ENCODE data around the gene MORC2.
A peak's percentile ranks its signal among the peaks of the same experiment; 100 is the strongest.

The MORC2 gene

GRCh38 chr22:30953206-30953605, 15.4 kb downstream of the MORC2 start:
- FAIRE-seq (no peak), DNase-seq (ENCODE audit: extremely low spot score, insufficient read length, low read depth) (no peak)

GRCh38 chr22:30949934-30950660, 18.5 kb downstream of the MORC2 start:
- DNase-seq (ENCODE audit: extremely low spot score, insufficient read length, low read depth) (no peak), FAIRE-seq (no peak)

- FAIRE-seq = no peak
- no peak for DNase-seq (ENCODE audit: extremely low spot score, insufficient read length, low read depth)
Measured at GRCh38 chr22:30948930-30949342, 19.6 kb downstream of the MORC2 start.

- FAIRE-seq = peak; percentile 35
Measured at GRCh38 chr22:30947816-30948454, 20.6 kb downstream of the MORC2 start.

GRCh38 chr22:30947173-30947815, 21.3 kb downstream of the MORC2 start:
- DNase-seq (ENCODE audit: extremely low spot score, insufficient read length, low read depth) (no peak), FAIRE-seq (no peak)

More at GRCh38 chr22:30947816-30948454, 20.6 kb downstream of the MORC2 start:
- no peak for DNase-seq (ENCODE audit: extremely low spot score, insufficient read length, low read depth)

DNA sequence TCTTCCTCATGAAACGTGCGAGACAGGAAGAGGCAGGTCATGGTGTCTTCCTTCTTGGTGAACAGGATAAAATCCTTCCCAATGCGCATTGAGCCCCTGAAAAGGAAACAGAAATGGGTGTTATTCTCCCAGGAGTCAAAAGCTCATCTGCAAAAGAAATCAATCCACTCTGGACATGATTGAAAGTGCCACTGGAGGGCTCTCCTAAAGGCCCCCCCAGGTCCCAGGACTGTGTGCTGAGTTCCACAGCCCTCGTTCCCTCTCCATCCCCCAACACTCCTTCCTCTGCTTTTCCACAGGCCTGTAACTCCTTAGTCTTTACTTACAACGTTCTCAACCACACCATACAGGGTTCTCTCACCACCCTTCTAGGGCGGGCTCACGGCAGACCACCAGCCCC, 22.2 kb downstream of the MORC2 start:
- FAIRE-seq (no peak), DNase-seq (ENCODE audit: extremely low spot score, insufficient read length, low read depth) (no peak)

- FAIRE-seq = no peak
- no peak for DNase-seq (ENCODE audit: extremely low spot score, insufficient read length, low read depth)
Measured at GRCh38 chr22:30945653-30946052, 22.9 kb downstream of the MORC2 start.

DNA sequence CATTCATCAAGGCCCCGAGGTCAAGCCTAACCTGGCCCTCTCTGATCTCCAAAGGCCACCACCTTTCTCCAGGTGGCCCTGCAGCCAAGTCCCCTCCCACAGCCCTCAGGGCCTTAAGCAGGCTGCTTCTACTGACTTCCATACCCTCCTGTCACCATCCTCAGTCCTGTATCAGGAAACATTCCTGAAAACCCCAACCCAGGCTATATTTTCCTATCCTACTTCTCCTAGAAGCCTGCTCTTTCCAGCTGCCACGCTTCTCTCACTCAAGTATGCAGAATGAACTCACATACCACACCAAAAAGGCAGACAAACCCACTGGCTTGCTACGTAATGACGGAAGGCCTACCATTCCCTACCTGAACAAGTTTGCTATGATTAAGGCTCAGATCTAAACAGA, 23.6 kb downstream of the MORC2 start:
- FAIRE-seq = no peak
- DNase-seq (ENCODE audit: extremely low spot score, insufficient read length, low read depth) = no peak

GRCh38 chr22:30943368-30943767, 25.2 kb downstream of the MORC2 start:
- no peak for DNase-seq (ENCODE audit: extremely low spot score, insufficient read length, low read depth)
- FAIRE-seq = no peak

DNA sequence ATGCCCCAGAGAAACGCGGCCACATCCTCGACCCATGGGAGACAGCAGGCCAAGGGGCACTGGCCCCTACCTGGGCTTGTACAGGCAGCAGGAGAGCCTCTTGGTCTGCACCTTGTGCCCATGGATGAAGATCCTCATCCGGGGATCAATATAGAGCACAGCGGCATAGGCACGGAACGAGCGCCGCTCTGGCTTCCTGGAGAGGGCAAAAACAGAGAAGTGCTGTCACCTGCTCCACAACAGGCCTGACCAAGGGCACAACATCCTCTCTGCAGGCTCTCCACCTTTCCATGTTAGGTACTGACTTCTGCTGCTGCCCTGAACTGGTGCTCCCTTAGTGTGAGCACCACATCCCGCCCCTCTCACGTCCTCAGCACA, 27.2 kb downstream of the MORC2 start:
- FAIRE-seq = no peak
- no peak for DNase-seq (ENCODE audit: extremely low spot score, insufficient read length, low read depth)

- DNase-seq (ENCODE audit: extremely low spot score, insufficient read length, low read depth) (no peak), FAIRE-seq (no peak)
Measured at GRCh38 chr22:30940685-30941362, 27.8 kb downstream of the MORC2 start.

GRCh38 chr22:30934053-30934452, 34.5 kb downstream of the MORC2 start:
- no peak for FAIRE-seq
- DNase-seq (ENCODE audit: extremely low spot score, insufficient read length, low read depth) = no peak

GRCh38 chr22:30933457-30933856, 35.1 kb downstream of the MORC2 start:
- FAIRE-seq (no peak), DNase-seq (ENCODE audit: extremely low spot score, insufficient read length, low read depth) (no peak)

DNA sequence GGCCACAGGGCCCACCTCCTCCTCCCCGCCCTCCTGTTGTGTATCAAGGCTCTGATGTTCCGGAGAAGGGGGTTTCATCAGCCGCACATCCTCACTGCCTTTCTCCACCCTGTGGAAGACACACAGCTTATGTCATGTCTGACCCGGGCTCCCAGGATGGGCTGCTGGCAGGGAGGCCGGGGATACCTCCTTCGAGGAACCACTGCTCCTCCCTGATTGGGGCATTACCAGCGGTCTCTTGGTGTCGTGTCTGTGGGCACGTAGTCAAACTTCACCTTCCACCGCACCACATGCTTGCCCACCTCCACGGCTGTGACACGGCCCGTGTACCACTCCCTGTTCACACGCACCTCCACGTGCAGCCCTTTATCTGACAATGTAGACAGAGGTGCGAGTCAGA, 35.9 kb downstream of the MORC2 start:
- DNase-seq (ENCODE audit: extremely low spot score, insufficient read length, low read depth) (no peak), FAIRE-seq (no peak)

- FAIRE-seq (no peak), DNase-seq (ENCODE audit: extremely low spot score, insufficient read length, low read depth) (no peak)
Measured at GRCh38 chr22:30931541-30932300, 36.9 kb downstream of the MORC2 start.

- no peak for FAIRE-seq
Measured at GRCh38 chr22:30930228-30930627, 38.3 kb downstream of the MORC2 start.

GRCh38 chr22:30928401-30928800, 40.2 kb downstream of the MORC2 start:
- no peak for DNase-seq (ENCODE audit: extremely low spot score, insufficient read length, low read depth)
- no peak for FAIRE-seq

More at GRCh38 chr22:30930228-30930627, 38.3 kb downstream of the MORC2 start:
- DNase-seq (ENCODE audit: extremely low spot score, insufficient read length, low read depth) = no peak

DNA sequence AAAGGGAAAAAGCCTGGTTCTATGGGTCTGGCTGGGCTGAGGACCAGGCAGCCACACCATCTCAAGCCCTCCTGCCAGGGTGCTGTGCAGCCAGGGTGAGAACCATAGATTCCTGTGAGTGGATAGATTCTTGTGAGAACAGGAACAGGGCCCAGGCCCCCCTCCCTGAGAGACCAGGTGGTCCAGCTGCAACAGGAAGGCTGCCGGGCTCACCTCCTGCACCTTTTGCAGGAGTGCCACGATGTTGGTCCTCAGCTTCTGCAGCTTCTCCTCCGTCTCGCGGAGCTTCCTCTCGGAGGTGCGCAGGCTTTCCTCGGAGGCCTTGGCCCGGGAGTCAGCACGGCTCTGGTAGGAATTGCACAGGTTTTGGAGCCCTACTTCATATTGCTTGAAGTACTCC, 40.8 kb downstream of the MORC2 start:
- DNase-seq (ENCODE audit: extremely low spot score, insufficient read length, low read depth) = no peak
- FAIRE-seq = no peak

DNA sequence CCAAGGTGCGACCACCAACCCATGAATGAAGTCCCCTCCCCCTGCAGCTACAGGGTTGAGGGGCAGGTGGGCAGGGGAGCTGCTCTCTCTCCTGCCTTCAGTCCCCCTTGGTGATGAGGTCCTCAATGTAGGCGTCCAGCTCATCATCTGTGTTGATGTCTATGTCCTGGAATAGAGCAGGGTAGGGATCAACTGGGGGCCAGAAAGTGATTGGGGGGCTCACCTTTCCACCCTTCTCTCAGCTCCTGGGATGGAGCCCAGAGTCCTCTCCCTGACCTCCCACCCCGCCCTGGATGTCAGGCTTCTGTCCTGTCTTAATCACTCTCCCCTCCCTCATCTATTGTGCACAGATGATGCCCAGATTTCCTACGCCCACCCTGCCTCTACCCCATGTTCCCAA, 41.9 kb downstream of the MORC2 start:
- FAIRE-seq (no peak), DNase-seq (ENCODE audit: extremely low spot score, insufficient read length, low read depth) (no peak)

DNA sequence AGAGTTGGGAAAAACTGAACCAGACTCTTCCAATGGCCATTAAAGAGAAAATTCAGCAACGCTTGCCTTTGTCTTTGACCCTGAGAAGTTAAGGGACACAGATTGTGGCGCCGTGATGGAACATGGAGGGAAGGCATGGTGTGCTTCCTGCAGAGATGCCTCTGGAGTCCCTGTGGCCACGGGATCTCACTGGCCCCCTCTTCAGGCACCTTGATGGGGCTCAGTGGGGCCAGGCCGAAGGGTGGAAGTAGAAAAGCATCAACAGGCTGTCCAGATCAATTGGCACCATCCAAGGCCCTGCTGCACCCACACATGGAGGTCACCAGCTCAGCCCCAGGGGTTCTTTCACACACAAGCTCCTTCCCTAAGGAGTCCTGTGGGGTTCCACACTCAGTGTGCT, 42.9 kb downstream of the MORC2 start:
- DNase-seq (ENCODE audit: extremely low spot score, insufficient read length, low read depth) = no peak
- FAIRE-seq = no peak

All from GM18507 (cell line).